KG1 (cell line): Measurements from ENCODE around the gene HBG1.
"Not testable (repeated sequence)": the region's sequence is repeated elsewhere in the genome, so short reads cannot be mapped to it uniquely, and the experiment has no call there.

Experiments used
- DNase-seq: peaks from one replicate; lab custom pipeline; 2025; lab: John Stamatoyannopoulos, UW

Gene HBG1

DNA sequence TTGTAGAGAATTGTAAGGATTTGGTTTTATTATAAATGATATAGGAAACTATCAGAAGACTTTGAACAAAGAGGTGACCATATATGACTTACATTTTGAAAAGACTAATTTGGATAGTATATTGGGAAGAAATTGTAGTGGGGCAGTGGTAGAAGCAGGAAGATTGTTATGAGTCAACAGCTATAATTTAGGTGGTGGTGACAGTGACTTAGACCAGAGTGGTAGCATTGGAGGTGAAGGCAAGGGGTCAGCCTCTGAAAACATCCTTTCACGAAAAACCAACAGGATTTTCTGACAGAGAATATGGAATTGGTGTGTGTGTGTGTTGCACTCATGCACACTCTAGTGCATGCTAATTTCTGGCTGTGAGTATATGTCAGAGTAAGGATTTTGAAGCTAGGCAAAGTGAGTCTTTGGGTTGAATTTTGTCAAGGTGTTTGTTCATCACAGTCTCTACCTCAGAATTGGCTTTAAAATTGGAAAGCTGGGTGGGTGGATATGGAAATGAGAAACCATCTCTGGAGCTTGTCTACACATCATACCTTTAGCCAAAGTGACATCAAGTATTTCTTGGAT is 28.2 kb upstream of the HBG1 start:
- no peak for DNase-seq

- no peak for DNase-seq
These were observed 27.0 kb upstream of the HBG1 start for GRCh38 chr11:5276697-5277096.

GRCh38 chr11:5275369-5276110 is 25.9 kb upstream of the HBG1 start:
- no peak for DNase-seq

GRCh38 chr11:5274395-5274794 is 24.7 kb upstream of the HBG1 start:
- DNase-seq: no peak

GRCh38 chr11:5272395-5273017 is 22.8 kb upstream of the HBG1 start:
- DNase-seq: no peak

DNA sequence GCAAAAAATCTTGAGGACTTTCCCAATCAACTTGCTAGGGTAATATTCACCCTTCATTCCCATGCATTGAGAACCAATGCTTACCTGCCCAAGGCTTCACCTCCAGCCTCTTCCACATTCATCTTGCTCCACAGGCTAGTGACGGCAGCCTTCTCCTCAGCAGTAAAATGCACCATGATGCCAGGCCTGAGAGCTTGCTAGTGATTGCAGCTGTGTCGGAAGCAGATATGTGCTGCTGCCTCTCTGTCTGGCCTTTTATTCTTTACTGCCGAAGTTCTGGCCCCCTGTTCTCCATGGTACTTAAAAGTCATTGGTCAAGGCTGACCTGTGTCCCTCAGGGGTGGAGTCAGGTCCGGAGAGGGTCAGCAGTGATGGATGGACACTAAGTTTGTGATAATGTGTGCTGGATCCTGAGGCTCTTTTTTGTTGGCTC is 20.1 kb upstream of the HBG1 start, which contains the start of gene HBE1:
Gene HBE1, minus strand, starts transcription at position 231 of the 433 bp plus-strand sequence. Its CDS starts 55 bp downstream, at position 176.
- no peak for DNase-seq

DNA sequence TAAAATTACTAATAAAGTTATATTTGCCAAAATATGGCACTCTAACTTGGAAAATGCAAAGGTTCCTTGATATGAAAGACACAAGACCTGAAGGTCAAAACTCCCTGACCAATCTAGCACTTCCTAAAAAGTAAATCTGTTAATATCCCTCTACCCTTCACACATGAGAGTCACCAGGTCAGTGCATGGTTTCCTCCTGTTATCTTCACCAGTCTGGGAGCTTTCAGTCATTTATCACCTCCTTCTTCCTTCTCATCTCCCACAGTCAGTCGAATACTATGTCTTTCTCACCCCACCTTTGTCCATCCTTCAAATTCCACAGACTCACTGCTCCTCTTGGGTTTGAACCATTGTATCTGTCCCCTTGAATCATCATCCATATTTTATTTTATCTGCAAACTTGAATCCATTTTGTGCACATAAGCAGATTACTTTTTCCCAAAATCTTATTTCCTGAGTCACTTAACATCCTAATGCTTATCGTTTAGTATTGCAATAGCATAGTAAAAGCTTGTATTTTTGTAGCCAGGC is 17.4 kb upstream of the HBG1 start:
- no peak for DNase-seq

GRCh38 chr11:5266609-5267008 is 17.0 kb upstream of the HBG1 start:
- DNase-seq: no peak

GRCh38 chr11:5265832-5266231 is 16.2 kb upstream of the HBG1 start:
- no peak for DNase-seq

GRCh38 chr11:5258543-5259262 is 9.0 kb upstream of the HBG1 start:
- DNase-seq: no peak

- no peak for DNase-seq
These were observed 7.6 kb upstream of the HBG1 start for GRCh38 chr11:5257296-5257695.

- not testable (repeated sequence) for DNase-seq
These were observed 5.2 kb upstream of the HBG1 start, which contains the start of gene HBG2 for GRCh38 chr11:5254646-5255413. Gene HBG2, minus strand, starts transcription at chr11:5254781. Its CDS starts 53 bp downstream, at chr11:5254728.

GRCh38 chr11:5254023-5254422 is 4.4 kb upstream of the HBG1 start:
- DNase-seq: not testable (repeated sequence)

DNA sequence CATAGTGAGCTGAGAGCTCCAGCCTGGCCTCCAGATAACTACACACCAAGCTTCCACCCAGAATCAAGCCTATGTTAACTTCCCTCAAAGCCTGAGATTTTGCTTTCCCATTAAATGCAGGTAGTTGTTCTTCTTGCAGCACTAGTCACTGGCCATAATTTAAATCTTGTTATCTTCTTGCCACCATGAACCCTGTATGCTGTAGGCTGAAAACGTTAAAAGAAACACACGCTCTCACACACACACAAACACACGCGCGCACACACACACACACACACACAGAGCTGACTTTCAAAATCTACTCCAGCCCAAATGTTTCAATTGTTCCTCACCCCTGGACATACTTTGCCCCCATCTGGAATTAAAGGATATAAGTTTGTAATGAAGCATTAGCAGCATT is 3.8 kb upstream of the HBG1 start:
- DNase-seq: not testable (repeated sequence)

GRCh38 chr11:5252919-5253265 is 3.2 kb upstream of the HBG1 start:
- no peak for DNase-seq

- DNase-seq: no peak
These were observed 2.7 kb upstream of the HBG1 start for GRCh38 chr11:5252192-5252918.

GRCh38 chr11:5251746-5252145 is 2.1 kb upstream of the HBG1 start:
- DNase-seq: no peak

DNA sequence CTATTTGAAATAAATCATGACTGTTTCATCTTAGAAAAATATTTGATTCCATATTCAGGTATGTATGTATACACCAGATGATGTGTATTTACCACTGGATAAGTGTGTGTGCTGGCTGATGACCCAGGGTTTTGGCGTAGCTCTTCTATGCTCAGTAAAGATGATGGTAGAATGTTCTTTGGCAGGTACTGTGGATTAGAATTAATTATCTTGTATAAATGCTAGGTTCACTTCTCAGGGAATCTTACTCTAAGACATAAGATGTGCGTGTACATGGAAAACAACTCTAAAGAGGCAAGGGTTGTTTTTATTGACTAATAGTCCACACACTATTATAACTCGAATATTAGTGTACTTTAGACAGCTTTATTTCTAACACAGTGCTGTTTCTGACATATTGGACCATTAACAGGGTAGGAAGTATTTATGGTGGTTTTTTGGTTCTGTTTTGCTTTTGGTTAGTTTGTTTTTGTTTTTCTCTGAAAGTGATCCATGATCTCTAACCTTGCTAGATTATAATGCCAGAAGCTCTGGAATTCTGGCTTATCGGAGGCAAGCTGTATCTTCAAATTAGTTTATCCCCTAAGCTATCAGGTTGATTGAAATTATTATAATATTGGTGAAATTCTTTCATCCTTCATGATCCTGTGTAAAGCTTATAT is 1.0 kb upstream of the HBG1 start:
- no peak for DNase-seq

DNA sequence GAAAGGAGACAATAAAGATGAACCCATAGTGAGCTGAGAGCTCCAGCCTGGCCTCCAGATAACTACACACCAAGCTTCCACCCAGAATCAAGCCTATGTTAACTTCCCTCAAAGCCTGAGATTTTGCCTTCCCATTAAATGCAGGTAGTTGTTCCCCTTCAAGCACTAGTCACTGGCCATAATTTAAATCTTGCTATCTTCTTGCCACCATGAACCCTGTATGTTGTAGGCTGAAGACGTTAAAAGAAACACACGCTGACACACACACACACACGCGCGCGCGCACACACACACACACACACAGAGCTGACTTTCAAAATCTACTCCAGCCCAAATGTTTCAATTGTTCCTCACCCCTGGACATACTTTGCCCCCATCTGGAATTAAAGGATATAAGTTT is 1.2 kb downstream of the HBG1 start:
- not testable (repeated sequence) for DNase-seq

DNA sequence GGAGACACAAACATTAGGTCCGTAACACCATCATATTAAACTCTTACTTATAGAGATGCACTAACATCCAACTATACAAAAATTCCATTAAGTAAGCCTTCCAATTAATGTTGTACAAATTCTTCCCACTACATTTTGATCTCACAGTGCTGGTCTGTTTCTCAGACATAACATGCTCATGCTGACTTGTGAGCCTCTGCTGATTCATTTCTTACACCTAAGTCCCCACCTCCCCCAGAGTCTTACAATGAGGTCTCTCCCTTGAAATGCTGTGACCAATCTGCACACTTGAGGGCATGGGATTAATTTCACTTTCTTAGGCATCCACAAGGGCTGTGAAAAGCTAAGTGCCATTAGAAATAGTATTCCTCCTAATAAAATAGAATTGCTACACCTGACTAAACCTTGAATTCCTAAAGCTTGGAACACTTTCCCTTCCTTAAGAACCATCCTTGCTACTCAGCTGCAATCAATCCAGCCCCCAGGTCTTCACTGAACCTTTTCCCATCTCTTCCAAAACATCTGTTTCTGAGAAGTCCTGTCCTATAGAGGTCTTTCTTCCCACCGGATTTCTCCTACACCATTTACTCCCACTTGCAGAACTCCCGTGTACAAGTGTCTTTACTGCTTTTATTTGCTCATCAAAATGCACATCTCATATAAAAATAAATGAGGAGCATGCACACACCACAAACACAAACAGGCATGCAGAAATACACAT is 2.0 kb downstream of the HBG1 start:
- no peak for DNase-seq
